ENCODE data around the gene CPN2. TPM values are rescaled to one million over a fixed set of nuclear protein-coding genes. Genes with fewer than 3 reads are reported as not detected.

The CPN2 gene
- total RNA-seq, 2 experiments from 2014 or later, result not detected

DNA sequence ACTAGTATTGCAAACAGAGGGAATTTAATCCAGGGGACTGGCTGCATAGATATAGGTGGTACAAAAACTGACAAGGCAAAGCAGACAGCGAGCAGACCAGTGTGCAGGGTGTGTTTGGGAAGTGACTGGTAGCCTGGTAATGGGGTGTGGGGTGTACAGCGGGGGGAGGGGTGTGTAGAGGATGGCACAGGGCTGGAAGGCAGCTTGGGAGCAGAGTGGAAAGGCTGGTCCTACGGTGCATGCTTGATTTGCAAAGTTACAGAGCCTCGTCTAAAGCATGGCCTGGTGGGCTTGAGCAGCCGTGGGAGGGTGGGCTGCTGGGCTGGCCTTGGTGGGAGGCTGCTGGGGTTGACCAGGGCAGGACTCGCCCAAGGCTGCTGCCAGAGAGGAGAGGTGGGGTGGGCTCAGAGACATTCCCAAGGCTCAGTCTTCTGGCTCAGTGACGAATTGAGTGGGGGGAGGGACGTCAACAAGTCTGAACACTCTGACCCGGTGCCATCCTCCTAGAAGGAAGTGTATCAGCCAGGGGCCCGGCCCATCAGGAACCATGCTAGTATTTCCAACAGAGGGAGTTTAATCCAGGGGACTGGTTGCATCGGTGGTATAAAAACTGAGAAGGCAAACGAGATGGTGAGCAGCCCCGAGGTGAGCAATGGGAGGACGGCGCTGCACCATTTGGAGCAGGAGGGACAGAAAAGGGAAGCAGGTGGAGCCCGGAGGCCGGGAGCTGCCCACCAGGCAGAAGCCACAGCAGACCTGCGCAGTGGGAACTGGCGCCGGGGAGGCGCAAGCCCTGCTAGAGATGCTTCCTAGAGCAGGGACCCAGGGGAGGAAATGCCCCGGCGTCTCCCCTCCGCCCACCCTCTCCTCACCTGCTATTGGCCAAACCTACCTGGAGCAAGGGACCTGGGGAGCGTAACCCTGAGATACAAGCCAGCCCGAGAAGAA is 29.2 kb downstream of the CPN2 start:
- POLR2A ChIA-PET, result no interaction called here
- no peak overlapping the region for H3K4me3 ChIP-seq (ENCODE audit: low read depth, low read length, poor library complexity, severe bottlenecking)
- no peaks in the 10 kb centered on the region for H4K20me1 ChIP-seq (ENCODE audit: insufficient read depth, low read length)
- no peaks in the 10 kb centered on the region for H3K9me2 ChIP-seq (ENCODE audit: insufficient read depth, low read length)
- intact Hi-C loops (cut with micrococcal nuclease; ENCODE audit: unreplicated experiment), result no loop called here
- peaks cover 19% of the 10 kb centered on the region for H3K9me3 ChIP-seq (ENCODE audit: low read length)
- no peak overlapping the region for H2AFZ ChIP-seq (ENCODE audit: low read length)
- H3K4me1 ChIP-seq (ENCODE audit: insufficient read depth, low read length, poor library complexity, severe bottlenecking), result no peaks in the 10 kb centered on the region
- no peak for DNase-seq (ENCODE audit: low spot score)
- H3K36me3 ChIP-seq (ENCODE audit: insufficient read depth, low read length), result no peaks in the 10 kb centered on the region
- H3K27ac ChIP-seq (ENCODE audit: low read depth, low read length, poor library complexity, severe bottlenecking), result no peak overlapping the region
- H3K79me2 ChIP-seq (ENCODE audit: insufficient read depth, low read depth, low read length), result no peaks in the 10 kb centered on the region
- no peak overlapping the region for H3K4me2 ChIP-seq (ENCODE audit: low read length)
- CTCF ChIA-PET (ENCODE audit: unreplicated experiment), result no interaction called here
- BruUV-seq (replicated peaks), result no TSS peak
- TF ChIP-seq EZH2phosphoT487 (IDR thresholded peaks at IDR 0.05; ENCODE audit: borderline replicate concordance, low read depth, low read length), result no peak
- TF ChIP-seq, protein P1, sequence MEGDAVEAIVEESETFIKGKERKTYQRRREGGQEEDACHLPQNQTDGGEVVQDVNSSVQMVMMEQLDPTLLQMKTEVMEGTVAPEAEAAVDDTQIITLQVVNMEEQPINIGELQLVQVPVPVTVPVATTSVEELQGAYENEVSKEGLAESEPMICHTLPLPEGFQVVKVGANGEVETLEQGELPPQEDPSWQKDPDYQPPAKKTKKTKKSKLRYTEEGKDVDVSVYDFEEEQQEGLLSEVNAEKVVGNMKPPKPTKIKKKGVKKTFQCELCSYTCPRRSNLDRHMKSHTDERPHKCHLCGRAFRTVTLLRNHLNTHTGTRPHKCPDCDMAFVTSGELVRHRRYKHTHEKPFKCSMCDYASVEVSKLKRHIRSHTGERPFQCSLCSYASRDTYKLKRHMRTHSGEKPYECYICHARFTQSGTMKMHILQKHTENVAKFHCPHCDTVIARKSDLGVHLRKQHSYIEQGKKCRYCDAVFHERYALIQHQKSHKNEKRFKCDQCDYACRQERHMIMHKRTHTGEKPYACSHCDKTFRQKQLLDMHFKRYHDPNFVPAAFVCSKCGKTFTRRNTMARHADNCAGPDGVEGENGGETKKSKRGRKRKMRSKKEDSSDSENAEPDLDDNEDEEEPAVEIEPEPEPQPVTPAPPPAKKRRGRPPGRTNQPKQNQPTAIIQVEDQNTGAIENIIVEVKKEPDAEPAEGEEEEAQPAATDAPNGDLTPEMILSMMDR (conservative IDR thresholded peaks at IDR 0.05; ENCODE audit: low read length), result no peak

DNA sequence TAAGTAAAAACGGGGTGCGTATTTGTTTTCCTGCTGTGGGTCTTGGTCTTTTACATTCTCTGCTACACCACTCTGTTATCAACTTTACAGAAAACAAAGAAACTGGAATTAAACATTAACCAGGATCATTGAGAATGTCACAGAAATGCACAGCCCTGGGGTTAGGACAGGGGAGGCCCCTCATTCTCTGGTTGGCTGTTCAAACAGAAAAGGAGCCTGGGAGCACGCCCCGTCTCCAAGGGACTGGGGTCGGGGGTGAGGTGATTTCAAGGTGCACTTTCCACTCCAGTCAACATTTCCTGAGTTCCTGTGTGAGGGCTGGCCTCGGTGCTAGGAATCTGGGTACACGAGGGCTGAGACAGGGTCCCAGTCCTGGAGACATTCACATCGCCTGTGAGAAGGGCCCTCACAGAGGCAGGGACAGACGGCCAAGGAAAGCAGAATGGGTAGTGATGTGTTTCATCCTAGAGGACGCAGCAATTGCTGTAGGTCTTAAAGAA is 30.3 kb downstream of the CPN2 start:
- H3K4me3 ChIP-seq (ENCODE audit: low read depth, low read length, poor library complexity, severe bottlenecking), result no peak overlapping the region
- CTCF ChIA-PET (ENCODE audit: unreplicated experiment), result no interaction called here

More for the DNA sequence above, 30.3 kb downstream of the CPN2 start:
- no peak overlapping the region for H3K27ac ChIP-seq (ENCODE audit: low read depth, low read length, poor library complexity, severe bottlenecking)
- POLR2A ChIA-PET, result no interaction called here
- no peaks in the 10 kb centered on the region for H3K4me1 ChIP-seq (ENCODE audit: insufficient read depth, low read length, poor library complexity, severe bottlenecking)
- no peak overlapping the region for H2AFZ ChIP-seq (ENCODE audit: low read length)
- H3K79me2 ChIP-seq (ENCODE audit: insufficient read depth, low read depth, low read length), result no peaks in the 10 kb centered on the region
- BruUV-seq (replicated peaks), result no TSS peak
- H4K20me1 ChIP-seq (ENCODE audit: insufficient read depth, low read length), result no peaks in the 10 kb centered on the region
- no peak overlapping the region for H3K4me2 ChIP-seq (ENCODE audit: low read length)
- peaks cover 9% of the 10 kb centered on the region; the same call in 1 of the 2 replicates for H3K9me3 ChIP-seq (ENCODE audit: low read length)
- no peaks in the 10 kb centered on the region for H3K9me2 ChIP-seq (ENCODE audit: insufficient read depth, low read length)
- TF ChIP-seq, protein P1 (conservative IDR thresholded peaks at IDR 0.05; ENCODE audit: low read length), result no peak
- TF ChIP-seq EZH2phosphoT487 (IDR thresholded peaks at IDR 0.05; ENCODE audit: borderline replicate concordance, low read depth, low read length), result no peak
- no peaks in the 10 kb centered on the region for H3K36me3 ChIP-seq (ENCODE audit: insufficient read depth, low read length)
- DNase-seq (ENCODE audit: low spot score), result no peak
- intact Hi-C loops (cut with micrococcal nuclease; ENCODE audit: unreplicated experiment), result no loop called here

All from OCI-LY7 (cell line).